IMR-90 (cell line): ENCODE measurements around the gene SLC36A1. TPM values are rescaled to one million over a fixed set of nuclear protein-coding genes. Genes with fewer than 3 reads are reported as not detected.

ENCODE experiments used
- ATAC-seq: fragments of 200-7000 bp; cut with Tn5 transposase; 2 replicates; pipeline ENCODE4 v1.9.1; 2020; ENCODE audit warnings: low read depth, mild to moderate bottlenecking, moderate library complexity
- BruUV-seq: library from RNA; stranded (reverse); fragments of 400-500 nt; replicated peaks from 2 replicates; lab custom pipeline; 2021; lab: Mats Ljungman, UMichigan
- CTCF ChIA-PET: fragments of 300-600 bp; formaldehyde crosslinking; extraction: SDS; loops from one replicate; lab custom pipeline; 2021; ENCODE audit warnings: antibody characterized with exemption; lab: Yijun Ruan, JAX
- POLR2A ChIA-PET: fragments of 300-600 bp; sonication (Branson Sonifier 250); formaldehyde crosslinking; loops from one replicate; lab custom pipeline; 2022; ENCODE audit warnings: antibody characterized with exemption; ENCODE audit not compliant: unreplicated experiment; lab: Charles Lee
- DNase-seq: peaks from one replicate; pipeline ENCODE4 v3.0.0; 2013
- H2AFZ ChIP-seq: replicated peaks from 2 replicates; pipeline ENCODE3; 2013; ENCODE audit warnings: low read length, mild to moderate bottlenecking; ENCODE audit not compliant: poor library complexity
- H2AK5ac ChIP-seq: 2 replicates; pipeline ENCODE4 v1.6.1; 2013; ENCODE audit warnings: low read depth, low read length, inconsistent platforms
- H2AK9ac ChIP-seq: replicated peaks from 2 replicates; pipeline ENCODE3; 2013; ENCODE audit warnings: mild to moderate bottlenecking, low read depth, low read length, moderate library complexity; ENCODE audit not compliant: poor library complexity
- H2BK120ac ChIP-seq: 2 replicates; pipeline ENCODE4 v1.6.1; 2013; ENCODE audit warnings: low read depth, low read length, inconsistent platforms
- H2BK15ac ChIP-seq: 3 replicates; pipeline ENCODE4 v1.6.1; 2013; ENCODE audit warnings: low read depth, low read length, inconsistent platforms
- H2BK20ac ChIP-seq: 2 replicates; pipeline ENCODE4 v1.6.1; 2013; ENCODE audit warnings: low read depth, mild to moderate bottlenecking, inconsistent platforms, low read length, moderate library complexity
- H2BK5ac ChIP-seq: 2 replicates; pipeline ENCODE4 v1.6.1; 2013; ENCODE audit warnings: mild to moderate bottlenecking, low read depth, low read length, inconsistent platforms; ENCODE audit not compliant: poor library complexity, severe bottlenecking
- H3K14ac ChIP-seq: replicated peaks from 2 replicates; pipeline ENCODE4 v1.6.1; 2013; ENCODE audit warnings: low read depth, low read length, inconsistent platforms
- H3K18ac ChIP-seq: 2 replicates; pipeline ENCODE4 v1.6.1; 2013; ENCODE audit warnings: low read depth, low read length, control low read depth
- H3K23ac ChIP-seq: 2 replicates; pipeline ENCODE4 v1.6.1; 2013; ENCODE audit warnings: low read depth, low read length, inconsistent platforms
- H3K27ac ChIP-seq: 2 replicates; pipeline ENCODE4 v1.5.1; 2013; ENCODE audit warnings: mild to moderate bottlenecking, control low read depth, low read length; ENCODE audit not compliant: insufficient read depth
- H3K27me3 ChIP-seq: 2 replicates; pipeline ENCODE4 v1.6.1; 2013; ENCODE audit warnings: low read length; ENCODE audit not compliant: control insufficient read depth, insufficient read depth
- H3K36me3 ChIP-seq: 2 replicates; pipeline ENCODE4 v1.6.1; 2013; ENCODE audit warnings: low read length, mixed read lengths; ENCODE audit not compliant: control insufficient read depth, insufficient read depth
- H3K4ac ChIP-seq: 2 replicates; pipeline ENCODE4 v1.6.1; 2013; ENCODE audit warnings: low read depth, low read length, inconsistent platforms
- H3K4me1 ChIP-seq: 2 replicates; pipeline ENCODE4 v1.6.1; 2013; ENCODE audit warnings: low read length, mixed read lengths; ENCODE audit not compliant: control insufficient read depth, insufficient read depth
- H3K4me2 ChIP-seq: 2 replicates; pipeline ENCODE4 v1.6.1; 2013; ENCODE audit warnings: low read depth, mild to moderate bottlenecking, control low read depth, low read length, moderate library complexity
- H3K4me3 ChIP-seq: 2 replicates; pipeline ENCODE4 v1.5.1; 2013; ENCODE audit warnings: low read depth, mild to moderate bottlenecking, control low read depth, low read length, moderate library complexity; ENCODE audit not compliant: insufficient read depth
- H3K56ac ChIP-seq: 2 replicates; pipeline ENCODE4 v1.6.1; 2013; ENCODE audit warnings: low read length, inconsistent platforms; ENCODE audit not compliant: insufficient read depth; ENCODE audit errors: extremely low read depth
- H3K79me1 ChIP-seq, 2 experiments: 2 replicates each; pipeline ENCODE4 v1.6.1; 2013; ENCODE audit warnings: low read length in 2 of 2, inconsistent platforms in 1 of 2, low read depth in 1 of 2
- H3K9ac ChIP-seq: 2 replicates; pipeline ENCODE4 v1.6.1; 2013; ENCODE audit warnings: low read depth, low read length, control low read depth
- H3K9me1 ChIP-seq: 2 replicates; pipeline ENCODE4 v1.6.1; 2013; ENCODE audit warnings: low read length, inconsistent platforms; ENCODE audit not compliant: insufficient read depth
- H3K9me3 ChIP-seq: 2 replicates; pipeline ENCODE4 v1.6.1; 2013; ENCODE audit warnings: low read length; ENCODE audit not compliant: control insufficient read depth, insufficient read depth
- H4K20me1 ChIP-seq: 2 replicates; pipeline ENCODE4 v1.6.1; 2013; ENCODE audit warnings: low read length, inconsistent platforms; ENCODE audit not compliant: insufficient read depth
- H4K5ac ChIP-seq: 2 replicates; pipeline ENCODE4 v1.6.1; 2013; ENCODE audit warnings: mild to moderate bottlenecking, low read depth, low read length, control low read depth
- H4K8ac ChIP-seq, 2 experiments: 2 replicates each; pipeline ENCODE4 v1.6.1; 2013; ENCODE audit warnings: low read depth in 2 of 2, low read length in 2 of 2, control low read depth in 1 of 2, inconsistent platforms in 1 of 2
- H4K91ac ChIP-seq: 2 replicates; pipeline ENCODE4 v1.6.1; 2013; ENCODE audit warnings: low read depth, low read length, inconsistent platforms; ENCODE audit not compliant: insufficient read depth
- CEBPB ChIP-seq: IDR thresholded peaks from 2 replicates; pipeline ENCODE4 v1.6.1; 2012; ENCODE audit warnings: low read depth, low read length, improper control_type of control experiment
- CHD1 ChIP-seq: IDR thresholded peaks from 2 replicates; pipeline ENCODE4 v1.6.1; 2012; ENCODE audit warnings: low read depth, low read length, improper control_type of control experiment
- ELK1 ChIP-seq: fragments of 150-350 bp; IDR thresholded peaks from 2 replicates; pipeline ENCODE4 v1.6.1; 2016; ENCODE audit warnings: low read depth, mild to moderate bottlenecking, low read length, moderate library complexity, borderline replicate concordance
- MXI1 ChIP-seq: IDR thresholded peaks from 2 replicates; pipeline ENCODE4 v1.6.1; 2012; ENCODE audit warnings: low read depth, mild to moderate bottlenecking, low read length, moderate library complexity, borderline replicate concordance
- NFE2L2 ChIP-seq: fragments of 150-350 bp; IDR thresholded peaks from 2 replicates; pipeline ENCODE4 v1.6.1; 2016; ENCODE audit warnings: low read depth, mild to moderate bottlenecking, low read length
- RCOR1 ChIP-seq: IDR thresholded peaks from 2 replicates; pipeline ENCODE4 v1.6.1; 2012; ENCODE audit warnings: mild to moderate bottlenecking, low read length, improper control_type of control experiment; ENCODE audit not compliant: insufficient replicate concordance
- SMC3 ChIP-seq: fragments of 150-350 bp; IDR thresholded peaks from 2 replicates; pipeline ENCODE4 v1.6.1; 2016; ENCODE audit warnings: low read depth, mild to moderate bottlenecking, antibody characterized with exemption, low read length, moderate library complexity
- USF2 ChIP-seq: fragments of 150-350 bp; IDR thresholded peaks from 2 replicates; pipeline ENCODE4 v1.6.1; 2017; ENCODE audit warnings: mild to moderate bottlenecking, antibody characterized with exemption, low read length, low read depth
- WGBS, 2 experiments: methylation state at CpG; one replicate each; pipeline versions ENCODE4 v1.1.5 to v1.1.7; 2013; ENCODE audit warnings: missing lambda C conversion rate in 2 of 2; ENCODE audit not compliant: insufficient read length in 1 of 2; ENCODE audit errors: extremely low coverage in 2 of 2; 5-methylcytosine and 5-hydroxymethylcytosine counted together
- dilution Hi-C: fragments of 300-500 bp; cut with HindIII; formaldehyde crosslinking; loops from one replicate; pipeline ENCODE4 v1.14.3; 2018; ENCODE audit warnings: low sequenced_read_pairs; ENCODE audit not compliant: unreplicated experiment
- in situ Hi-C: fragments of 300-500 bp; cut with MboI; formaldehyde crosslinking; loops from 3 replicates; pipeline ENCODE4 v1.14.3; 2019; ENCODE audit warnings: low sequenced_read_pairs, inconsistent platforms, mixed read lengths
- intact Hi-C: fragments of 100-400 bp; cut with micrococcal nuclease; formaldehyde crosslinking; loops from 2 replicates; pipeline ENCODE4 v1.10.0; 2022
- polyA plus RNA-seq, 3 experiments: library from polyadenylated mRNA; depleted of rRNA; stranded (reverse); fragments of >200 nt; gene quantifications; 2 replicates each; pipeline ENCODE4 v1.2.3, GENCODE V29; 2012; ENCODE audit warnings: low replicate concordance in 1 of 3
- total RNA-seq: library from RNA; depleted of rRNA; stranded (reverse); fragments of >200 nt; gene quantifications from 2 replicates; pipeline ENCODE4 v1.2.3, GENCODE V29; 2012

SLC36A1 gene
- total and polyA plus RNA-seq, 2 of the 4 experiments (the other 2 are of a cell fraction) = 5.7 to 8.7 TPM

- ChIA-PET POLR2A (no interaction called here), CTCF (no interaction called here)
- no peak overlapping the region for H2BK15ac ChIP-seq
- H4K8ac ChIP-seq = no peak overlapping the region
- no peak overlapping the region for H3K4ac ChIP-seq
- H4K91ac ChIP-seq = no peak overlapping the region
- H2AK9ac ChIP-seq = no peak overlapping the region
- WGBS, 2 experiments = 50% methylated on average over 1 of the region's 2 CpGs; no CpG with 5 or more reads in 1 of the 2 experiments
- dilution Hi-C loops = no loop called here
- TF ChIP-seq NFE2L2 (no peak), ELK1 (no peak), SMC3 (no peak), RCOR1 (no peak), CHD1 (no peak), CEBPB (no peak), USF2 (no peak), MXI1 (no peak)
- no peak overlapping the region for H2BK20ac ChIP-seq
- no peak overlapping the region for H3K9ac ChIP-seq
- H3K36me3 ChIP-seq = no peaks in the 10 kb centered on the region
- BruUV-seq = no TSS peak
- H3K56ac ChIP-seq = no peak overlapping the region
- no peak overlapping the region for H3K23ac ChIP-seq
- H3K79me1 ChIP-seq = no peaks in the 10 kb centered on the region
- no peak overlapping the region for H3K4me2 ChIP-seq
- no peak overlapping the region for H2AK5ac ChIP-seq
- no peak overlapping the region for H3K4me3 ChIP-seq
- intact Hi-C loops = no loop called here
- no peak overlapping the region for H3K14ac ChIP-seq
- no peaks in the 10 kb centered on the region for H3K4me1 ChIP-seq
- H2BK5ac ChIP-seq = no peak overlapping the region
- H3K18ac ChIP-seq = no peak overlapping the region
- H3K9me1 ChIP-seq = no peaks in the 10 kb centered on the region
- no peak overlapping the region for H3K27ac ChIP-seq
- in situ Hi-C loops = no loop called here
- H3K27me3 ChIP-seq = peaks cover 4% of the 10 kb centered on the region; the same call in 1 of the 2 replicates
- ATAC-seq (no peak; the same call in 1 of the 2 replicates), DNase-seq (no peak)
- no peaks in the 10 kb centered on the region for H4K20me1 ChIP-seq
- no peaks in the 10 kb centered on the region for H3K9me3 ChIP-seq
- no peak overlapping the region for H4K5ac ChIP-seq
- no peak overlapping the region for H2BK120ac ChIP-seq
- H2AFZ ChIP-seq = no peak overlapping the region
These were observed 80.8 kb downstream of the SLC36A1 start for GRCh38 chr5:151528153-151528552.
